Smooth muscle cell (in vitro differentiated cells): ENCODE results near the gene TOM1L2. TPM values are rescaled to one million over a fixed set of nuclear protein-coding genes. Genes with fewer than 3 reads are reported as not detected.

Experiments used
- DNase-seq: peaks from one replicate; lab custom pipeline; 2025; ENCODE audit not compliant: unreplicated experiment; lab: John Stamatoyannopoulos, UW
- H2AFZ ChIP-seq: fragments of 200-600 bp; sonication (generic); 2 replicates; pipeline ENCODE4 v1.6.0; 2016; ENCODE audit warnings: antibody characterized with exemption, low read depth, mild to moderate bottlenecking
- H3F3A ChIP-seq: fragments of 200-600 bp; sonication (generic); 2 replicates; pipeline ENCODE4 v1.6.0; 2017; ENCODE audit warnings: antibody characterized with exemption, low read depth
- H3K27ac ChIP-seq: fragments of 200-600 bp; sonication (generic); 2 replicates; pipeline ENCODE4 v1.5.1; 2016; ENCODE audit warnings: low read depth, mild to moderate bottlenecking
- H3K27me3 ChIP-seq: fragments of 200-600 bp; sonication (generic); 2 replicates; pipeline ENCODE4 v1.6.1; 2016; ENCODE audit warnings: low read depth, mild to moderate bottlenecking
- H3K36me3 ChIP-seq: fragments of 200-600 bp; sonication (generic); 2 replicates; pipeline ENCODE4 v1.5.1; 2016; ENCODE audit warnings: low read depth
- H3K4me1 ChIP-seq: fragments of 200-600 bp; sonication (generic); 2 replicates; pipeline ENCODE4 v1.5.1; 2016; ENCODE audit warnings: low read depth
- H3K4me2 ChIP-seq: fragments of 200-600 bp; sonication (generic); 2 replicates; pipeline ENCODE4 v1.6.0; 2016; ENCODE audit warnings: mild to moderate bottlenecking
- H3K4me3 ChIP-seq: fragments of 200-600 bp; sonication (generic); 2 replicates; pipeline ENCODE4 v1.5.1; 2016; ENCODE audit warnings: mild to moderate bottlenecking
- H3K79me2 ChIP-seq: fragments of 200-600 bp; sonication (generic); 2 replicates; pipeline ENCODE4 v1.6.0; 2016; ENCODE audit warnings: low read depth, mild to moderate bottlenecking
- H3K9ac ChIP-seq: fragments of 200-600 bp; sonication (generic); 2 replicates; pipeline ENCODE4 v1.6.0; 2016; ENCODE audit warnings: low read depth
- H3K9me3 ChIP-seq: fragments of 200-600 bp; sonication (generic); replicated peaks from 2 replicates; pipeline ENCODE4 v1.5.1; 2016; ENCODE audit warnings: low read depth
- H4K20me1 ChIP-seq: fragments of 200-600 bp; sonication (generic); 2 replicates; pipeline ENCODE4 v1.6.0; 2016; ENCODE audit warnings: low read depth
- CTCF ChIP-seq: fragments of 200-600 bp; sonication (generic); IDR thresholded peaks from 2 replicates; pipeline ENCODE4 v1.5.1; 2017; ENCODE audit warnings: borderline replicate concordance, mild to moderate bottlenecking, antibody characterized with exemption; ENCODE audit not compliant: insufficient read depth, poor library complexity, severe bottlenecking
- WGBS: methylation state at CpG from one replicate; pipeline ENCODE4 v1.1.7; 2016; ENCODE audit warnings: low lambda C conversion rate; 5-methylcytosine and 5-hydroxymethylcytosine counted together
- microRNA counts: library from miRNA; unstranded; fragments of <30 nt; microRNA quantifications from one replicate; lab custom pipeline; 2016
- microRNA-seq: library from miRNA; unstranded; fragments of <30 nt; microRNA quantifications from one replicate; pipeline ENCODE4, GENCODE V29; 2016; ENCODE audit warnings: borderline number of aligned reads
- polyA plus RNA-seq: library from polyadenylated mRNA; unstranded; fragments of >200 nt; fragmentation: Nextera tagmentation; extraction: Ambion mirVana; gene quantifications from 2 replicates; pipeline ENCODE4 v1.2.1, GENCODE V29; 2016
- small RNA-seq: library from RNA; depleted of rRNA; stranded (forward); fragments of <200 nt; gene quantifications from one replicate; pipeline ENCODE3, GENCODE V24; 2014
- total RNA-seq: library from RNA; depleted of rRNA; stranded (reverse); fragments of >200 nt; gene quantifications from 2 replicates; pipeline ENCODE4 v1.2.3, GENCODE V29; 2014

The TOM1L2 gene
- total and polyA plus RNA-seq, 2 experiments from 2014 or later, result 20.3 to 27.0 TPM

- H3K9ac ChIP-seq, result no peak overlapping the region
- no peaks in the 10 kb centered on the region for H3K9me3 ChIP-seq
- no peak overlapping the region for H2AFZ ChIP-seq
- H3K4me3 ChIP-seq, result no peak overlapping the region
- peaks cover 5% of the 10 kb centered on the region for H3K79me2 ChIP-seq
- H3K4me1 ChIP-seq, result peaks cover 17% of the 10 kb centered on the region
- no peaks in the 10 kb centered on the region for H3F3A ChIP-seq
- H4K20me1 ChIP-seq, result peaks cover 99% of the 10 kb centered on the region
- H3K36me3 ChIP-seq, result no peaks in the 10 kb centered on the region
- H3K4me2 ChIP-seq, result no peak overlapping the region
- H3K27ac ChIP-seq, result no peak overlapping the region
- no peak for TF ChIP-seq CTCF
- H3K27me3 ChIP-seq, result no peaks in the 10 kb centered on the region
- 98% methylated on average over 40 of the region's 40 CpGs for WGBS
- no peak for DNase-seq
Observed at GRCh38 chr17:17795946-17796786, 176.0 kb downstream of the TOM1L2 start.

- no peaks in the 10 kb centered on the region for H3K36me3 ChIP-seq
- H3K27ac ChIP-seq, result no peak overlapping the region
- no peak overlapping the region for H3K4me3 ChIP-seq
- H3K9me3 ChIP-seq, result no peaks in the 10 kb centered on the region
- H2AFZ ChIP-seq, result no peak overlapping the region
- no peak for TF ChIP-seq CTCF
- DNase-seq, result no peak
- peaks cover 99% of the 10 kb centered on the region for H4K20me1 ChIP-seq
- H3K27me3 ChIP-seq, result no peaks in the 10 kb centered on the region
- peaks cover 24% of the 10 kb centered on the region for H3K4me1 ChIP-seq
- 97% methylated on average over 12 of the region's 12 CpGs for WGBS
- H3K9ac ChIP-seq, result no peak overlapping the region
- H3F3A ChIP-seq, result no peaks in the 10 kb centered on the region
- no peak overlapping the region for H3K4me2 ChIP-seq
- peaks cover 11% of the 10 kb centered on the region for H3K79me2 ChIP-seq
Observed at GRCh38 chr17:17795296-17795695, 176.9 kb downstream of the TOM1L2 start.

GRCh38 chr17:17794382-17794781 is 177.8 kb downstream of the TOM1L2 start:
- peaks cover 20% of the 10 kb centered on the region for H3K79me2 ChIP-seq
- peaks cover 30% of the 10 kb centered on the region for H3K4me1 ChIP-seq
- H4K20me1 ChIP-seq, result peaks cover 100% of the 10 kb centered on the region
- H3K4me2 ChIP-seq, result no peak overlapping the region
- no peaks in the 10 kb centered on the region for H3K9me3 ChIP-seq
- H3K27me3 ChIP-seq, result no peaks in the 10 kb centered on the region
- H3F3A ChIP-seq, result no peaks in the 10 kb centered on the region
- no peak overlapping the region for H2AFZ ChIP-seq
- WGBS, result 97% methylated on average over 31 of the region's 31 CpGs
- TF ChIP-seq CTCF, result no peak
- no peak overlapping the region for H3K27ac ChIP-seq
- H3K4me3 ChIP-seq, result no peak overlapping the region
- no peak overlapping the region for H3K9ac ChIP-seq
- DNase-seq, result no peak
- H3K36me3 ChIP-seq, result no peaks in the 10 kb centered on the region

MicroRNAs within 50 kb of the gene (microRNA counts, 767-probe panel; counts per million panel counts)
- microRNA hsa-miR-33b-5p (lab: Ali Mortazavi, UCI), result 183 counts per million

Small RNAs within 50 kb of the gene (microRNA-seq; reads per million reads assigned to microRNA genes)
- 28.6 reads per million, percentile 36 among the genes with 10 or more reads in this experiment for gene MIR33B
- gene MIR6777, result 4.1 reads per million

Small RNAs within 50 kb of the gene (small RNA-seq; reads per million reads assigned to genes)
- gene MIR33B (0.34 reads per million, percentile 9 among the genes with 10 or more reads in this experiment), gene MIR6777 (0.13 reads per million)

Other genes with a start within 250 kb of the TOM1L2 start
- 23.5 and 25.9 TPM in 2 replicates for gene SREBF1, start 135.4 kb downstream of the TOM1L2 start, total RNA-seq
- gene SREBF1, start 135.4 kb downstream of the TOM1L2 start, polyA plus RNA-seq, result 45.4 and 53.5 TPM in 2 replicates
- 0.72 TPM in 1 of 2 replicates, not detected in the other for gene DRC3, start 462 bp upstream of the TOM1L2 start, total RNA-seq
- 0.83 and 2.4 TPM in 2 replicates for gene DRC3, start 462 bp upstream of the TOM1L2 start, polyA plus RNA-seq
- gene ATPAF2, start 66.8 kb upstream of the TOM1L2 start, total RNA-seq, result 9.8 and 32.3 TPM in 2 replicates
- 31.0 and 51.9 TPM in 2 replicates for gene ATPAF2, start 66.8 kb upstream of the TOM1L2 start, polyA plus RNA-seq
- 7.7 and 8.4 TPM in 2 replicates for gene GID4, start 67.0 kb upstream of the TOM1L2 start, total RNA-seq
- gene GID4, start 67.0 kb upstream of the TOM1L2 start, polyA plus RNA-seq, result 6.1 and 7.5 TPM in 2 replicates
- gene DRG2, start 115.5 kb upstream of the TOM1L2 start, total RNA-seq, result 24.5 and 25.3 TPM in 2 replicates
- gene DRG2, start 115.5 kb upstream of the TOM1L2 start, polyA plus RNA-seq, result 32.5 and 36.6 TPM in 2 replicates
- gene MYO15A, start 136.4 kb upstream of the TOM1L2 start, total RNA-seq, result 2.0 and 2.3 TPM in 2 replicates
- 2.7 and 3.6 TPM in 2 replicates for gene MYO15A, start 136.4 kb upstream of the TOM1L2 start, polyA plus RNA-seq
- 93.1 and 97.9 TPM in 2 replicates for gene ALKBH5, start 211.4 kb upstream of the TOM1L2 start, total RNA-seq
- gene ALKBH5, start 211.4 kb upstream of the TOM1L2 start, polyA plus RNA-seq, result 114 and 119 TPM in 2 replicates